GM12878 (cell line): ENCODE measurements around the gene PPP1R9B. TPM values are rescaled to one million over a fixed set of nuclear protein-coding genes. Genes with fewer than 3 reads are reported as not detected.

ENCODE experiments used
- ATAC-seq: fragments of 200-7000 bp; cut with Tn5 transposase; 3 replicates; pipeline ENCODE4 v1.9.1; 2020; ENCODE audit warnings: mild to moderate bottlenecking, moderate library complexity
- BruUV-seq: library from RNA; stranded (reverse); fragments of 400-500 nt; replicated peaks from 2 replicates; lab custom pipeline; 2021; lab: Mats Ljungman, UMichigan
- CTCF ChIA-PET: fragments of 300-600 bp; sonication (Branson Sonifier 250); formaldehyde crosslinking; extraction: SDS; loops from one replicate; lab custom pipeline; 2021; ENCODE audit warnings: inconsistent platforms; lab: Yijun Ruan, JAX
- POLR2A ChIA-PET: fragments of 350-600 bp; formaldehyde crosslinking; extraction: SDS; loops from one replicate; lab custom pipeline; 2021; ENCODE audit warnings: inconsistent platforms; lab: Charles Lee
- RAD21 ChIA-PET: fragments of 300-600 bp; sonication (Branson Sonifier 250); formaldehyde crosslinking; loops from one replicate; lab custom pipeline; 2023; ENCODE audit warnings: antibody characterized with exemption; ENCODE audit not compliant: unreplicated experiment; lab: Charles Lee
- SMC1A ChIA-PET: fragments of 300-600 bp; sonication (Branson Sonifier 250); formaldehyde crosslinking; loops from one replicate; lab custom pipeline; 2023; ENCODE audit not compliant: unreplicated experiment, uncharacterized antibody; lab: Charles Lee
- DNase-seq: peaks from one replicate; pipeline ENCODE4 v3.0.0-alpha.2; 2011; ENCODE audit warnings: low read depth, low spot score
- FAIRE-seq: peaks from 3 replicates; lab custom pipeline; 2011; peaks lifted over from hg19 to GRCh38; lab: Jason Lieb, UNC
- H2AFZ ChIP-seq: 2 replicates; pipeline ENCODE4 v1.6.0; 2011; ENCODE audit warnings: low read depth, low read length, control low read depth; ENCODE audit not compliant: control insufficient read depth
- H3K27ac ChIP-seq: 2 replicates; pipeline ENCODE4 v1.5.1; 2011; ENCODE audit warnings: control low read depth; ENCODE audit not compliant: control insufficient read depth, insufficient read depth
- H3K27me3 ChIP-seq, 2 experiments: replicated peaks in 1 of 2; 2 replicates each; pipeline versions ENCODE4 v1.6.0 to v1.6.1; 2011; ENCODE audit warnings: low read length in 1 of 2; ENCODE audit not compliant: control insufficient read depth in 2 of 2, insufficient read depth in 2 of 2
- H3K36me3 ChIP-seq, 2 experiments: 2 replicates each; pipeline ENCODE4 v1.5.1; 2011; ENCODE audit warnings: low read length in 1 of 2; ENCODE audit not compliant: control insufficient read depth in 2 of 2, insufficient read depth in 2 of 2
- H3K4me1 ChIP-seq: 2 replicates; pipeline ENCODE4 v1.6.1; 2011; ENCODE audit warnings: mild to moderate bottlenecking, low read length, moderate library complexity, mixed read lengths; ENCODE audit not compliant: control insufficient read depth, insufficient read depth
- H3K4me2 ChIP-seq: 2 replicates; pipeline ENCODE4 v1.6.0; 2011; ENCODE audit warnings: control low read depth; ENCODE audit not compliant: control insufficient read depth, insufficient read depth
- H3K4me3 ChIP-seq: fragments of 200-600 bp; sonication (generic); 2 replicates; pipeline ENCODE4 v1.5.1; 2016
- H3K79me2 ChIP-seq: 2 replicates; pipeline ENCODE4 v1.6.0; 2011; ENCODE audit warnings: low read length; ENCODE audit not compliant: control insufficient read depth, insufficient read depth
- H3K9ac ChIP-seq: 2 replicates; pipeline ENCODE4 v1.8.0; 2011; ENCODE audit warnings: low read length, control low read depth, mixed read lengths; ENCODE audit not compliant: control insufficient read depth, insufficient read depth
- H3K9me3 ChIP-seq: replicated peaks from 3 replicates; pipeline ENCODE4 v1.5.1; 2011; ENCODE audit warnings: mild to moderate bottlenecking, low read length; ENCODE audit not compliant: control insufficient read depth, insufficient read depth
- H4K20me1 ChIP-seq: 2 replicates; pipeline ENCODE4 v1.6.0; 2011; ENCODE audit not compliant: control insufficient read depth, insufficient read depth
- BACH1 ChIP-seq: fragments of 450-650 bp; IDR thresholded peaks from 2 replicates; pipeline ENCODE4 v1.6.1; 2017; ENCODE audit warnings: mild to moderate bottlenecking, borderline replicate concordance
- CBX5 ChIP-seq: sonication (generic); IDR thresholded peaks from 2 replicates; pipeline ENCODE4 v1.6.1; 2016; ENCODE audit warnings: low read depth, moderate library complexity, mild to moderate bottlenecking, inconsistent platforms
- CHD2 ChIP-seq: IDR thresholded peaks from 2 replicates; pipeline ENCODE4 v1.6.1; 2011; ENCODE audit warnings: low read depth, low read length, improper control_type of control experiment, borderline replicate concordance
- EGR1 ChIP-seq, 2 experiments: IDR thresholded peaks; 1 replicate in 1 of 2; 2 replicates in 1 of 2; pipeline ENCODE4 v1.6.1; 2011 to 2012; ENCODE audit warnings: low read depth in 2 of 2, low read length in 2 of 2, borderline replicate concordance in 1 of 2, mild to moderate bottlenecking in 1 of 2, moderate library complexity in 1 of 2
- HDAC2 ChIP-seq: fragments of 200-600 bp; sonication (generic); IDR thresholded peaks from 2 replicates; pipeline ENCODE4 v1.6.1; 2017
- RAD21 ChIP-seq: IDR thresholded peaks from 2 replicates; pipeline ENCODE4 v1.6.1; 2011; ENCODE audit warnings: mild to moderate bottlenecking, low read depth, low read length, moderate library complexity; ENCODE audit not compliant: insufficient read depth
- RFX5 ChIP-seq: IDR thresholded peaks from 2 replicates; pipeline ENCODE4 v1.6.1; 2011; ENCODE audit warnings: low read depth, low read length, improper control_type of control experiment
- RUNX3 ChIP-seq: IDR thresholded peaks from 2 replicates; pipeline ENCODE4 v1.6.1; 2012; ENCODE audit warnings: low read length, inconsistent platforms
- SMAD5 ChIP-seq: IDR thresholded peaks from 2 replicates; pipeline ENCODE4 v1.6.1; 2016; ENCODE audit warnings: antibody characterized with exemption, low read depth
- SPI1 ChIP-seq: IDR thresholded peaks from 2 replicates; pipeline ENCODE4 v1.6.1; 2011; ENCODE audit warnings: low read depth, mild to moderate bottlenecking, low read length, moderate library complexity, borderline replicate concordance; ENCODE audit not compliant: insufficient read depth
- TAF1 ChIP-seq: IDR thresholded peaks from 2 replicates; pipeline ENCODE4 v1.6.1; 2011; ENCODE audit warnings: mild to moderate bottlenecking, low read depth, low read length, borderline replicate concordance
- TCF3 ChIP-seq: IDR thresholded peaks from 2 replicates; pipeline ENCODE4 v1.6.1; 2012; ENCODE audit warnings: low read depth, mild to moderate bottlenecking, low read length, borderline replicate concordance; ENCODE audit not compliant: insufficient read depth
- WGBS: methylation state at CpG from one replicate; pipeline ENCODE4 v1.1.6; 2016; ENCODE audit warnings: low lambda C conversion rate; ENCODE audit not compliant: insufficient replicate concordance, insufficient coverage; ENCODE audit errors: missing lambda C conversion rate; 5-methylcytosine and 5-hydroxymethylcytosine counted together
- in situ Hi-C: fragments of 300-500 bp; cut with MboI; formaldehyde crosslinking; loops from 9 replicates; pipeline ENCODE4 v1.14.3; 2018; ENCODE audit warnings: mixed read lengths
- intact Hi-C: fragments of 100-400 bp; cut with micrococcal nuclease; formaldehyde crosslinking; loops from one replicate; pipeline ENCODE4 v1.14.2; 2022; ENCODE audit not compliant: unreplicated experiment
- polyA plus RNA-seq, 11 experiments: library from polyadenylated mRNA; depleted of rRNA in 4 of 11; unstranded in 6 of 11; stranded (reverse) in 5 of 11; fragments of >200 nt; fragmentation: Nextera tagmentation in 4 of 11; fragmentation: Illumina TruSeq in 1 of 11; extraction: Ambion mirVana in 4 of 11; extraction: Trizol in 1 of 11; gene quantifications; 1 replicate in 1 of 11; 2 replicates in 10 of 11; pipeline versions ENCODE4 v1.2.1 to v1.2.3, GENCODE V29; 2011 to 2016; ENCODE audit warnings: inconsistent platforms in 2 of 11, missing spikeins in 2 of 11, low read depth in 1 of 11
- total RNA-seq, 4 experiments: library from RNA; depleted of rRNA in 3 of 4; stranded (reverse); fragments of >200 nt in 3 of 4; fragmentation: Illumina TruSeq in 1 of 4; extraction: Trizol in 1 of 4; gene quantifications; 2 replicates each; pipeline versions ENCODE4 v1.2.1 to v1.2.3, GENCODE V29; 2013 to 2021
- TF ChIP-seq, protein P1 (sequence below): fragments of 450-650 bp; IDR thresholded peaks from 2 replicates; pipeline ENCODE4 v1.6.1; 2017; ENCODE audit warnings: mild to moderate bottlenecking
- TF ChIP-seq, protein P2 (sequence below): IDR thresholded peaks from 2 replicates; pipeline ENCODE4 v1.6.1; 2012; ENCODE audit warnings: low read depth, low read length, improper control_type of control experiment

PPP1R9B gene
- total and polyA plus RNA-seq, 10 of the 15 experiments (the other 5 are each of a cell fraction or from before 2014, with no cell fraction given): 0.20 to 107 (median 37.5) TPM

DNA sequence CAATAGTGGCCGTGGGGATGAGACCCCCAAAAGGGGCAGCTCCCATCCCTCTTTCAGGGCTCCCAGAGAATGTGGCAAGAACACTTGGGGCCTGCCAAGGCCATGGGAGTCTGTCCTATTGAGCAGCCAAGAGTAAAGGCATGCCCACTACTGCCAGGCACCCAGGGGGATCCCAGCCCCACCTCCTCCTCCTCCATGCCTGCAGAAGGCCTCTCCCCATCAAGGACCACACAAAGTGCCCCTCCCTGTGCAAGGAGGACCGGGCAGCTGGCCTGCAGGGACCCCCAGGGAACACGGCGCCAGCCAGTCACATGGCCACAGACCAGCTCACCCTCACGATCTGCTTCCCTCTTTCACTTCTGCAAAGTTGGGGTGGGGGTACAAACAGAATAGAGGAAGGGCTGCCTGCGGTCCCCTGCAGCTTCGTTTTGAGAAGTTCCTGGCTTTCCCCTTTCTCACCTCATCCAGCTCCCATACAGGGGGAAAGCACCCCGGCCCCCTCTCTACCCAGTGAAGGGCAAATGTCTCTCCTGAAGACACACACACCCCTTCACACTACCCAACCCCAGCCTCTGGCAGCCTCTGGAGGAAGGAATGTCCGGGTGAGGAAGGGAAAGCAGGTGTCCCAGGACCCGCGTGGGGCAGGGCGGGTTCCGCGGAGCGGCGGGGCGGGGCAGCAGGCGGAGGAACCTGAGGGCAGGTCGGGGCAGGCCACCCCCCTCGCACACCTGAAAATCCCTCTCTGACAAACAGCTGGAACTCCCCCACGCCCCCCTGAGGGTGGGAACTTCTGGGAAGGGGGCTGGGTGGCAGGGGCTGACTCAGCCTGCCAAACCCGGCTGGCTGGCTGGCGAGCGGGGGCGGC lies 2.0 kb downstream of the PPP1R9B start (continued):
- TF ChIP-seq SPI1 (peak; percentile 100), SMAD5 (no peak; the same call in 1 of the 2 replicates), CHD2 (peak; percentile 71; the same call in 1 of the 2 replicates), RFX5 (no peak; the same call in 1 of the 2 replicates), TCF3 (peak; percentile 56; the same call in 1 of the 2 replicates)
- TF ChIP-seq, protein P1, sequence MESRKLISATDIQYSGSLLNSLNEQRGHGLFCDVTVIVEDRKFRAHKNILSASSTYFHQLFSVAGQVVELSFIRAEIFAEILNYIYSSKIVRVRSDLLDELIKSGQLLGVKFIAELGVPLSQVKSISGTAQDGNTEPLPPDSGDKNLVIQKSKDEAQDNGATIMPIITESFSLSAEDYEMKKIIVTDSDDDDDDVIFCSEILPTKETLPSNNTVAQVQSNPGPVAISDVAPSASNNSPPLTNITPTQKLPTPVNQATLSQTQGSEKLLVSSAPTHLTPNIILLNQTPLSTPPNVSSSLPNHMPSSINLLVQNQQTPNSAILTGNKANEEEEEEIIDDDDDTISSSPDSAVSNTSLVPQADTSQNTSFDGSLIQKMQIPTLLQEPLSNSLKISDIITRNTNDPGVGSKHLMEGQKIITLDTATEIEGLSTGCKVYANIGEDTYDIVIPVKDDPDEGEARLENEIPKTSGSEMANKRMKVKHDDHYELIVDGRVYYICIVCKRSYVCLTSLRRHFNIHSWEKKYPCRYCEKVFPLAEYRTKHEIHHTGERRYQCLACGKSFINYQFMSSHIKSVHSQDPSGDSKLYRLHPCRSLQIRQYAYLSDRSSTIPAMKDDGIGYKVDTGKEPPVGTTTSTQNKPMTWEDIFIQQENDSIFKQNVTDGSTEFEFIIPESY: no peak

DNA sequence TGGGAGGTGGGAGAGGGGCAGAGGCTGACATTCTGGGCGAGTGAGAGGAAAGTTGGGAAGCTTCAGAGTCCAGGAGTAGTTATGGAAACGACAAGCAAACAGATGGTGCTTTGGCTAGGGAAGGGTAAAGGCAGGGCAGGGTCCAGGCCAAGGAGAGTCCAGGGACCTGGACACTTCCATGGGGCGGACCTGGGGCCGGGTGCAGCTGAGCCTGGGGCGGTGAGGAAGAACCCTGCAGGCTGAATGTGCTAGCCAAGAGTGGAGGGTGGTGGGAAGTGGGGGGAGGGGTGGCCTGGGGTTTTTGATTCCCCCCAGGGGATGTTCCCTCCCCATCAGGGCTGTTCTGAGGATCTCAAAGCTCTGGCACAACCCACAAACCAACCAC lies 2.6 kb downstream of the PPP1R9B start:
- Histone ChIP-seq H3K27me3 (no peaks in the 10 kb centered on the region), H3K4me1 (peaks cover 44% of the 10 kb centered on the region), H3K4me3 (peak overlapping the region; percentile 95), H3K79me2 (peaks cover 87% of the 10 kb centered on the region), H3K9ac (peak overlapping the region; percentile 92), H3K36me3 (peaks cover 20 to 26% of the 10 kb centered on the region in 2 experiments), H4K20me1 (peaks cover 6% of the 10 kb centered on the region), H3K4me2 (peak overlapping the region; percentile 96), H3K9me3 (no peaks in the 10 kb centered on the region), H2AFZ (no peak overlapping the region), H3K27ac (peak overlapping the region; percentile 89)
- no TSS peak for BruUV-seq
- ChIA-PET POLR2A (interaction anchor here (0.6 to 2.7 kb wide), 10 partner anchors 9 to 570 kb away, joined by 3 to 18 read pairs (median 4); partner anchors contain the start of gene SGCA), SMC1A (interaction anchor here (0.8 to 2.9 kb wide), 8 partner anchors 9 to 54 kb away, joined by 3 to 14 read pairs (median 6); partner anchors contain the start of gene PDK2), RAD21 (interaction anchor here (0.7 to 2.9 kb wide), 10 partner anchors 8 to 147 kb away, joined by 3 to 19 read pairs (median 4); partner anchors contain the start of genes SAMD14 and SGCA), CTCF (interaction anchor here (1.0 to 9.3 kb wide), 7 partner anchors 8 to 54 kb away, joined by 6 to 99 read pairs (median 15); partner anchors contain the start of gene PDK2)
- DNase-seq (no peak), FAIRE-seq (no peak), ATAC-seq (peak; percentile 2)
- in situ Hi-C loops (no loop called here), intact Hi-C loops (loop anchor here (5.0 kb wide), 1 partner anchor 51 kb away; the partner anchor contains the start of gene PDK2)
- no peak for TF ChIP-seq RUNX3
- TF ChIP-seq CBX5: no peak
- no peak for TF ChIP-seq BACH1
- TF ChIP-seq RAD21: no peak
- TF ChIP-seq EGR1 (IDR thresholded peaks at IDR 0.05; ENCODE audit: borderline replicate concordance in 1 of 2, low read depth in 2 of 2, low read length in 2 of 2): no peak
- TF ChIP-seq, protein P2, sequence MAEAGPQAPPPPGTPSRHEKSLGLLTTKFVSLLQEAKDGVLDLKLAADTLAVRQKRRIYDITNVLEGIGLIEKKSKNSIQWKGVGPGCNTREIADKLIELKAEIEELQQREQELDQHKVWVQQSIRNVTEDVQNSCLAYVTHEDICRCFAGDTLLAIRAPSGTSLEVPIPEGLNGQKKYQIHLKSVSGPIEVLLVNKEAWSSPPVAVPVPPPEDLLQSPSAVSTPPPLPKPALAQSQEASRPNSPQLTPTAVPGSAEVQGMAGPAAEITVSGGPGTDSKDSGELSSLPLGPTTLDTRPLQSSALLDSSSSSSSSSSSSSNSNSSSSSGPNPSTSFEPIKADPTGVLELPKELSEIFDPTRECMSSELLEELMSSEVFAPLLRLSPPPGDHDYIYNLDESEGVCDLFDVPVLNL: no peak
- TF ChIP-seq TAF1: 0 out of 2 replicates have a peak, but pooled peaks have one; percentile 51
- TF ChIP-seq HDAC2: no peak
- WGBS: 0% methylated on average over 5 of the region's 5 CpGs
